NCI-H345 treated with DMSO at 0.1 percent for 48 hours (cell line): Measurements from ENCODE around the gene TPSAB1.
A peak's percentile ranks its signal among the peaks of the same experiment; 100 is the strongest.
"Not testable (repeated sequence)": the region's sequence is repeated elsewhere in the genome, so short reads cannot be mapped to it uniquely, and the experiment has no call there.

Experiments
- DNase-seq: peaks from one replicate; lab custom pipeline; 2025; ENCODE audit not compliant: unreplicated experiment; lab: John Stamatoyannopoulos, UW

Gene TPSAB1

DNA sequence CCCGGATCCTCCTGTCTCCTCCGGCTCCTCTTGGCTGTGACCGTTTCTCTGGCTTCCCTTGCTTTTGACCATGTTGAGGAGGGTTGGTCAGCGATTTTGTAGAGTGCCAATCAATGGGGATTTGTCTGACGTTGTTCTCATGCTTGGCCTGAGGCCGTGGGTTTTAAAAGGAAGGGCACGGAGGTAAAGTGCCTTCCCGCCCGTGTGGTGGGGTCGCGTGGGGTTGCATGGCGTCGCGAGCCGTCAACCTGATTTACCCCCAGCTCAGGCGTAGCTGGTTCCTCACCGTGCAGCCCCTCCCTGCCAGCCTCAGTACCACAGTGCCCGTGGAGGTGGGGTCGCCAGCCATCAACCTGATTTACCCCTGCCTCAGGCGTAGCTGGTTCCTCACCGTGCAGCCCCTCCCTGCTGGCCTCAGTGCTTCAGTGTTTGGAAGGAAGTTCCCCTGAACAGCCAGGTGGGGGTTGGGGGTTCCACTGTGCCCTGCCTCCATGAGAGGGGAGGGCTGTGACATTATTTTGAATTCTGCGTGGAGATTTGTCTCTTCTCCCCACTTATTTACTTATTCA lies 5.0 kb downstream of the TPSAB1 start:
- no peak for DNase-seq

DNA sequence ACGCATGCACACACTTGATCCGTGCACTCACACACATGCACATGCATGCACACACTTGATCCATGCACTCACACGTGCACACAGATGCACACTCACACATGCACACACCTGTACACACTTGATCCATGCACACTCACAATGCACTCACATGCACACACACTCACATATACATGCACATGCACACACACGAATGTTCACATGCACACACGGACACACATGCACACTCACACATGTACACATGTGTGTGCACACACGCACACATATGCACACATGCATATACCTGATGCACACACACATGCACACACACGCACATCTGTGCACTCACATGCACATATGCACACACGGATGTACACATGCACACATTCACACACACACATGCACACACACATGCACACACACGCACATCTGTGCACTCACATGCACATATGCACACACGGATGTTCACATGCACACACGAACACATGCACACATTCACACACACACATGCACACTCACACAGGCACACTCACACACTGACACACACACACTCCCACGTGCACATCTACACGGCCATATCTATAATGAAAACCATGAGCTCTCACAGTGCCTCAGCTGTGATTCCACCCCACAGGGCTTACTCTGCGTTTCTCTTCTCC lies 7.5 kb downstream of the TPSAB1 start:
- not testable (repeated sequence) for DNase-seq

DNA sequence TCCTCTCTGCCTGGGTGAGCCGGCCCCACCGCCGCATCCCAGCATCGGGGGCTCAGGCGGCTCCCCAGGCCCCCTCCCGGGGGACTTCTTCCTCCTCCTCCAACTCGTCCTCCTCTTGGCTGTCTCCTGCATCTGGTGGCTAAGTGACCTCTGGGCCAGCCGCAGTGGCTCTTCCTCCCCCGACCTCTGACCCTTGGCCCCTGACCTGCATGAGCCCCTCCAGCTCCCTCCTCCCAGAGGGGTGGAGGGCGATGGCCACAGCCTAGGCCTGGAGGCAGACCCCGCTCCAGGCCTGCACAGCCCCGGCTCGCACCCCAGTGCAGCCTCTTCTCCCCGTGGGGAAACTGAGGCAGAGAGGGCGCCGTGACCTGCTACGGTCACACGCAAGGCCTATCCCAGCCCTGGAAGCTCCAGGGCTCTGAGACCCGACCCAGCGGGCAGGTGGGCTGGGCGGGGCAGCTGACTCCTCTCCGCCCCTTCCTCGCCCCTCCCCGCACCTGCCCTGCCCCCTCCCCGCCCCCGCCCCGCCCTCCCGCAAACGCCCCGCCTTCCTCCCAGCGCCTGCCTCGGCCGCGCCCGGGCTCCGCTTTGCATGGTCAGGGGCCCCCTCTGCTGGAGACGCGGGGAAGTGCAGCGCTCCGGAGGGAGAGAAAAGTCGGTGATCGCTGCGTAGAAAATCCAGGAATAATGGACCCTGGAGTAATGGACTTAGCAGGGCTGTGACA lies 8.7 kb downstream of the TPSAB1 start:
- not testable (repeated sequence) for DNase-seq

DNA sequence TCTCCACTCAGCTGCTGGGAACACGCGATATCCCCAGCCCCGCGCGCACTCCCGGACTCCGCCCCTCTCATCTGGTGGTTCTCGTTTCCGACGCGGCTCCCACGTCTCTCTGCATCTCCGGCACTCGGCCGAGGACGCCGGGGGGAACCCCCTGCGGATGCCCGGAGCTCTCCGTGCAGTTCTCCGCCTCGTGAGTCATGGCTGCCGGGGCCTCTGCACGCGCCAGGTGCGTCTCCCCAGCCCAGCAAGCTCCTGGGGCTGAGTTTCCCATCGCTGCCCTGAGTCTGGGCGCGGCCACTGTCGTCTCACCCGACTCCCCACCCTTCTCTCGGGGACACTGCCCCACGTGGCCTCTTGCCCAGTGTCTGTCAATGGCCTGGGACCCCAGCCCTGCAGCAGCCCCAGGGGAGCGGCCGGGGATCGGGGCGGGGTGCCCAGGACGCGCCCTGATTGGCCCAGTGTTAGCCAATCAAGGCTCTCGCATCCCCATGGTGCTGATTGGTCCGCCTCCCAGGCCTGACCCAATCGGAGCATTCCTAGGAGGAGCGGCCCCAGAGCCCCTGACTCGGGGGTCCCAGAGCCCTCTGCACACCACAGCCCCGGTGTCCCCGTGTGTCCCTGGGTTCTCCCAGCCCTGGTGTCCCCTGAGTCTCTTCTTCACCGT lies 13.3 kb downstream of the TPSAB1 start:
- not testable (repeated sequence) for DNase-seq

DNA sequence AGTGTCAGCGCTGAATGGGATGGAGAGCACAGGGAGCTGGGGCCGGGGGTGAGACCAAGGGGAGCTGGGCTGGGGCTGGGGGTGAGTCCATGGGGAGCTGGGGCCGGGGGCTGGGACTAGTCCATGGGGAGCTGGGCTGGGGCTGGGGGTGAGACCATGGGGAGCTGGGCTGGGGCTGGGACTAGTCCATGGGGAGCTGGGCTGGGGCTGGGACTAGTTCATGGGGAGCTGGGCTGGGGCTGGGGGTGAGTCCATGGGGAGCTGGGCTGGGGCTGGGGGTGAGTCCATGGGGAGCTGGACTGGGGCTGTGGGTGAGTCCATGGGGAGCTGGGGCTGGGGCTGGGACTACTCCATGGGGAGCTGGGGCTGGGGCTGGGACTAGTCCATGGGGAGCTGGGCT lies 14.3 kb downstream of the TPSAB1 start:
- DNase-seq: not testable (repeated sequence)

DNA sequence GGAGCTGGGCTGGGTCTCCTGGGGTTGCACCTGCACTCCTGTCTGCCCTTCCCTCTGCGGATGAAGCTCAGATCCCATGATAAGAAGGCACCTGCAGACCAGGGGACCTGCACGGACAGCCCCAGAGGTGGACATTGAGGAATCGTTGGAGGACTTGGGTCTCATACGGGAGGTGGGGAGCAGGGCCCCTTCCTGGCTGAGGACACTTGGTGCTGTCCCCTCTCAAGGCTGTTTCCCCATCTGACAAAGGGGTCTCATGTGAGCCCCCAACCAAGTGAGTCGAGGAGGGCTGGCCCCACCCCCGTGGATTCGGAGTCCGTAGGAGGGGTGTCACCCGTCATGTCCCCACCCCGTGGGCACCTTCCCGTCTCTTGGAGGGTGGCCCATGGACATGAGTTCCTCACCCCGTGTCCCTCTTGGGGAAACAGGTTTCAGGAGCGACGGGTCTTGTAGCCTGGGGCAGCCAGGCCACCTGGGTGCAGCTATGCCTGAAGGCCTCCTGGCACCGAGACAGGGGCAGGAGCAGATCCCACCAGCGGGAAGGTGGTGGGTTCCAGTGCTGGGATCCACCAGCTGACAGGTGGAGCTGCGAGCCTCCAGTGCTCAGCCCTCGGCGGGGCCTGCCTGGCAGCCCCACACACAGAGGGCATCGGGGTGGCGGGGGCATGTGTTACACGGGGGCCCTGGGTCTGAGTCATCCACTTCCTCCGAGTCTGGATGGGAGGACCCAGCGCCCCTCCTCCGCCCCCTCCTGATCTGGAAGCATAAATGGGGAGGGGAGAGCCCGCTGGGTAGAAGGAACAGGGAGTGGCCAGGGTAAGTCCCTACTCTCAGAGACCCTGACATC lies 15.0 kb downstream of the TPSAB1 start, which contains the start of gene TPSD1:
TSS of gene TPSD1 (plus strand) at position 794 of the 847 bp plus-strand sequence. CDS start 212 bp downstream, outside the sequence.
- DNase-seq: not testable (repeated sequence)

DNA sequence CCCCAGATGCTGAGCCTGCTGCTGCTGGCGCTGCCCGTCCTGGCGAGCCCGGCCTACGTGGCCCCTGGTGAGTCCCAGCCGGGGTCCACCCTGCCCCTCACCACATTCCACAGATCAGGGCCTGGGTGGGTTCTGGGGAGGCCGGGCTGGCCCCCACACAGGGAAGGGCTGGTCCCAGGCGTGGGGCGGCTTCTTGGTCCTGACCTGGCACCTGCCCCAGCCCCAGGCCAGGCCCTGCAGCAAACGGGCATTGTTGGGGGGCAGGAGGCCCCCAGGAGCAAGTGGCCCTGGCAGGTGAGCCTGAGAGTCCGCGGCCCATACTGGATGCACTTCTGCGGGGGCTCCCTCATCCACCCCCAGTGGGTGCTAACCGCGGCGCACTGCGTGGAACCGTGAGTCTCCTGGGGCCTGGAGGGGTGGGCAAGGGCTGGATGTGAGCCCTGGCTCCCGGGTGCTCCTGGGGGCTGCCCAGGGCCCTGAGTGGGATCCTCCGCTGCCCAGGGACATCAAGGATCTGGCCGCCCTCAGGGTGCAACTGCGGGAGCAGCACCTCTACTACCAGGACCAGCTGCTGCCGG lies 15.9 kb downstream of the TPSAB1 start:
- not testable (repeated sequence) for DNase-seq

DNA sequence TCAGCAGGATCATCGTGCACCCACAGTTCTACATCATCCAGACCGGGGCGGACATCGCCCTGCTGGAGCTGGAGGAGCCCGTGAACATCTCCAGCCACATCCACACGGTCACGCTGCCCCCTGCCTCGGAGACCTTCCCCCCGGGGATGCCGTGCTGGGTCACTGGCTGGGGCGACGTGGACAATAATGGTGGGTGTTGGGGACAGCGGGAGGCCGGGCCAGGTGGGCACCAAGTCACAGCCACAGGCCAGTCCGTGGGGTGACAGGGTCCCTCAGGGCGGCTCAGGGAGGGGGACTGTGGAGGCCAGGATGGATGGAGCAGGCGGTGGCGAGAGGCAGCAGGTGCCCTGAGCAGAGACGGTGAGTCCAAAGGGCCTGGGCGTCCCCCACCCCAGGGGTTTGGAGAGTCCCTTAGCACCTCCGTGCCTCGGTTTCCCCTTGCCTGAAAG lies 16.4 kb downstream of the TPSAB1 start:
- no peak for DNase-seq

DNA sequence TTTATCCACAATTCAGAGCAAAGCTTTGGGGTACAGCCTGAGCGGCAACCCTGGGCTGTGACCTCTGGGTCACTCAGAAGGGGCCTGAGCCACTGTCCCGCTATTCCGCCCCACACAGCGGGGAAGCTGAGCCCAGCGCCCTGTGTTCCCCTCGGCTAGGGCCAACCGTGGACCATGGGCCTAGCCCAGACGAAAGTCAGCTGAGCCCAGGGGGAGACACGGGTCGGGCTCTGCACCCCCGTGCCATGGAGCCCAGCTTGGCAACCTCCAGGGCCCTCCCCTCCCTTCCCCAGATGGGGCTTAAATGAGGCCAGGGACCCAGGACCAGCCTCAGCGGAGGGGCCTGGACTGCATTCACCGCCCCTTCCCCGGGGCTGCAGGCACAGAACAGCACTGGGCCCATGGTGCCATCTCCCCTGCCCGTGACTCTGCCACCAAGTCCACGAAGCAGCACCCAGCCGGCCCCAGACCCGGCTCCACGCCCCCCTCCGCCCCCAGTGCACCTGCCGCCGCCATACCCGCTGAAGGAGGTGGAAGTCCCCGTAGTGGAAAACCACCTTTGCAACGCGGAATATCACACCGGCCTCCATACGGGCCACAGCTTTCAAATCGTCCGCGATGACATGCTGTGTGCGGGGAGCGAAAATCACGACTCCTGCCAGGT lies 17.2 kb downstream of the TPSAB1 start:
- DNase-seq: no peak

DNA sequence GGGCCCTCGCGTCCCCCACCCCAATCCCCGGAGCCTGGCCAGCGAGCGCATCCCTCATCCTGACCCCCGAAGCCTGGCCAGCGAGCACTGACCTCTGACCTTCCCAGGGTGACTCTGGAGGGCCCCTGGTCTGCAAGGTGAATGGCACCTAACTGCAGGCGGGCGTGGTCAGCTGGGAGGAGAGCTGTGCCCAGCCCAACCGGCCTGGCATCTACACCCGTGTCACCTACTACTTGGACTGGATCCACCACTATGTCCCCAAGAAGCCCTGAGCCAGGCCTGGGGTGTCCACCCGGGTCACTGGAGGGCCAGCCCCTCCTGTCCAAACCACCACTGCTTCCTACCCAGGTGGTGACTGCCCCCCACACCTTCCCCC lies 17.7 kb downstream of the TPSAB1 start:
- DNase-seq: no peak

DNA sequence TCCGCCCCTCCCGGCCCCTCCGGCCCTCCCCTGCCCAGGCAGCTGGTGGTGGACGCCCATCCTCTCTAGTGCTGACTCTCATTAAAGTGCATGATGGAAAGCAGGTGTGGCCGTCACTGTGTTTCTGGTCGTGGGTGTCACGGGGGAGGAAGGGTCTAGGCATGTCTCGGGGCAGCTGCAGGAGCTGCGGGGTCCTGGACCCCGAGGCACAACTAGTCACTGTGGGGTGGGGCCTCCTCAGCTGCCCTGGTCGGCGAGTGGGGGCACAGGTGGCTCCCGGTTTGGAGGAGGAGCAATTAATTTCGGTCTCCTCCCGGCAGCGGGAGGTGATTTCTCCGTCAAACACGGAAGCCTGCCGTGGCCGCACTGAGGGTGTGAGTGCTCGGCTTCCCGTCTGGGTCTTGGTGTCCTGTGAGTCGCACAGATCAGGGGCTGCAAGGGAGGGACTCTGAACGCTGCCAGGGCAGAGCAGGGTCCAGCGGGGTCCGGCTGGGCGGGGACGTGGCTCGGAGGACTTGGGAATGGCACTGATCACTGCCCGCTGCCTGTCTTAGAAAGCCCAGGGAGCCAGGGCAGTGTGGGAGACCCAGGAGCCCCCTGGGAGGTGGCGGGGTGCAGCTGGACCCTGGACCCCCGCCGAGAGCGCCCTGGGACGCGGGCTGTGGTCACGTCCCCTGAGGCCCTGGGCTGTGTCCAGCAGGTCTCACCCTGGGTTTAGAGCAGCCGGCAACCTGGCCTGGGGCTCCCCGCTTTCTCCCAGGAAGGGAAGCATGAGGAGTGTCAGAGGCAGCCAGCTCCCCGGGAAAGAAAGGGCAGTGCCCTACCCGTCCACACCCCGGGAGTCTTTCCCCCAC lies 18.6 kb downstream of the TPSAB1 start:
- DNase-seq: no peak

DNA sequence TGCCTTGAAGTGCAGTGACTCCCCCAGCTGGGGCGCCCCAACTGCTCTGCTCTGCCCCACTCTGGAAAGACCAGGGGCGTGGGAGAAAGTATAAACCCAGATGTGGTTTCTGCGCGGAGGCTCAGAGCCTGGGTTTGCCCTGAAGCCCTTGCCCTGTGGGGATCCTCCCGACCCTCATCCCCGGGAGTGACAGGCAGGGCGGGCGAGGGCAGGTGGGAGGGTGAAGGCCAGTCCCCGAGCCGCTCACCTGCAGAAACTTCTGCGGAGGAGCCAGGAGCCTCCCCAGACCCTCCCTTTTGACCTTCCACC lies 19.2 kb downstream of the TPSAB1 start:
- DNase-seq: no peak

DNA sequence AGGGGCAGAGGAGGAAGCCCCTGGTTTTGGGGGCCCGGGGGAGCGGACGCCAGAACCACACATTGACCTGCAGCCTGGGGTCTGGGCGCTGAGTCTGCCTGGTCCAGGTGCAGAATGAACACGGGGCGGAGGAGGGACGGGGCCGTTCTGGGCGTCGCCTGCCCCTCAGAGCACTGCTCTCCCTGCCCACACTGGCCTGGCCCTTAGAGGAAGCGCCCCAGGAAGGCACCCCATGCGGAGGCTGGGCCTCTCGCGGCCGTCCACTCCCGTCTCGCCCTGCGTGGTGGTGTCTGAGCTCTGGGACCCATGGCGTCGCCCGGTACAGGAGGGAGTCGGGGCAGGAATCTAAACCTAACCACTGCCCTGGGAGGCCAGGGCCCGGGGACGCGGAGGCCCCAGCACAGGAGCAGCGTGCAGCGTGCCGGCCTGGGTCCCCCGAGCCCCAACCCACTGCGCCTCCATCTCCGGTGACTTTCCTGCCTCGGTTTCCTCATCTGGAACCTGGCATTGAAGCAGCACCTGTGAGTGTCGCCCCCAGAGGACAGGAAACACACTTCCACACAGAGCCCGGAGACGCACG lies 19.7 kb downstream of the TPSAB1 start:
- DNase-seq: no peak

DNA sequence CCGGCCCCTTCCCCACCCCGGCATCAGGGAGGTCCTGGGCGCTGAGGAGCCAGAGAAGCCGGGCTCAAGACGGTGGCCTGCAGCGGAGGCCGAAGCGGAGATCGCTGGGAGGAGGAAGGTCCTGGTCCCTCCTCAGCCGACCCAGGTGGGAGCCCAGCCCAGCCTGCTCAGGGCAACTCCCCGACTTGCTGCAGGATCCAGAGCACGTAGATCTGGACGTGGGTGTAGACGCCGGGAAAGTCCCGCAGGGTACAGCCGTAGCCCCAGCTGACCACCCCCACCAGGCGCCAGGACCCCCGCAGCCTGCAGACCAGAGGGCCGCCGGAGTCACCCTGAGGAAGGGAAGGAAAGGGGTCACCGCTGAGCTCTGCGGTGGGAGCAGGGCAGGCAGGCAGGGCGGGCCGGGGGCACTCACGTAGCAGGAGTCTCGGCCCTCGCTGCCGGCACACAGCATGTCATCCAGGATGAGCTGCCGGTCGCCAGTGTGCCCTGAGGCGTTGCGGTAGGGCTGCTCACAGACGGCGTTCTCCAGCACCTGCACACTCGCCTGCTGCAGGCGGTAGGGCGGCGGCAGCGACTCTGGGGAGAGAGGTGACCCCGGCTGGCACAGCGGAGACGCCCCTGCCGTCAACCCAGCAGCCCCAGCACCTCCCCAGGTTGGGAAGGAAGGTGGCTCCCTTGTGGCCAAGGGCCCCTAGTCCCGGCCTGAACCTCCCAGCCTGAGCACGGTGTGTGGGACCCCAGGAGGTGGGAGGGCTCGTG lies 20.8 kb downstream of the TPSAB1 start:
- DNase-seq: peak; percentile 76

DNA sequence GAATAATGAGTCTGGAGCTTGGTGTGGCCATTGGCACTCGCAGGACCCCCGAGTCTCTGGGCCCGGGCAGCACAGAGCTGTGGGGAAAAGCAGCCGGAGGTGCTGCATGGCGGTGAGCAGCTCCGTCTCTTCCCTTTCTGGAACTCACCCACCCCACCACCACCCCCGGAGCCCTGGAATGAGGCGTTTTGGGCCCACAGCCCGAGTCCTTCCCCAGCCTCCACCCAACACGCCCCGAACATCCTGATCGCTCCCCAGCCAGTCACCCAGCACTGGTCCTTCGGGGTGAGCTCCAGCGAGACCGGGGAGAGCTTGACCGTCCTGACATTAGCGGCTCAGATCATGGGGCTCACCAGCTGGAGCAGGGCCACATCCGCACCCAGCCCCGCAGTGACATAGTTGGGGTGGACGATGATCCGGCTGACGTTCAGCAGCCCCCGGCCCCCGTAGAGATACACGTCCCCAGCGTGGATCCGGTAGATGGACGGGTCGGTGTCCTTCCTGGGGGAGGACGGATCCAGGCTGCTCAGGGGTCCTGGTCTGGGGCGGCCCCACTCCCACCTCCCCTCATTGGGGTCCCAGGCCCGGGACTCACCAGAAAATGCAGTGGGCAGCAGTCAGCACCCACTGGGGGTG lies 21.8 kb downstream of the TPSAB1 start:
- no peak for DNase-seq

DNA sequence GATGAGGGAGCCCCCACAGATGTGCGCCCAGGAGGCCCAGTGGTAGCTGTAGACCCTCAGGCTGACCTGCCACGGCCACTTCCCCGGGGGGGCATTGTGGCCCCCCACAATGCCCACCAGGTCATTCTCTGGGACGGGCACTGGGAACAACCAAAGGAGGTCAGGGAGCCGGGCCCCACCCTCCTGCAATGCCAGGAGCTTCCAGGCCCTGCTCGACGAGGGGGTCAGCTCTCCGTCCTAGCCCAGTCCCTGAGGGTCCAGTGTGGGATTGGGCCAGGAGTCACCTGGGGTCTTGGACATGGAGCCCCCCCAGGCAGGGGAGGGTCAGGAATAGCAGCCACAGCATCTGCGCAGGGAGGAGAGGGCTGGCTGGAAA lies 22.3 kb downstream of the TPSAB1 start:
- no peak for DNase-seq

DNA sequence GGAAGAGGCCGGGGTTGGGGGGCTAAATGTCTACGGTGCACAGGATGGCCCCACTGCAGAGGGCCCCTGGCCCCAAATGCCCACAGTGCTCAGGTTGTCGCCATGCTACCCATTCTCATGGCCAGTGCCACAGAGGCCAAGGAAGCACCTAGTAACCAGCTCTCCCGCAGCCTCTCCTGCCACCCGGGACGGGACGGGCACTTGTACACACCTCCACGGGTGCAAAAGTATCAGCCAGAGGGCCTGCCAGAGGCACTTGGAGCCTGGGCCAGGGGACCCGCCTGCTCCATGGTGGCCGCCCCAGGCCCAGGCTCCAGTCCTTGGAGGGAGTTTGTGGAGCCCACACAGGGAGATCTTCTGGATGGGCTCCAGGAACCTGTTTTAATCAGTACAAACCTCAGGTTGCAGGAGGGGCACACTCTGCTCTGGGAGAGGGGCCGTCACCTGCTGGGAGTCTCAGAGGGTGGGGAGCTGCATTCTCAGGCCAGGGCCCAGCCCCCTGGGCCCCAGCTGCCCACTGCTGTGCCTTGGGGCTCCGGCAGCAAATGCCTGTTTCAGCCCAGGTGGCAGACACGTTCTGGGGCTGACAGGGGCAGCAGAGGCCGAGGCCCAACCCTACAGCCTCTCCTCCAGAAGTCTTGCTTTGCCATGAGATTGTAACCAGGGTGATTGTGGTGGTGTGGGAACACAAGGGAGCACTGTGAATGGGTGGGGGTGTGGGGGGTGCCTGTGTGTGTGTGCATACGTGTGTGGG lies 23.3 kb downstream of the TPSAB1 start:
- no peak for DNase-seq
